ENCODE results near the gene TUBA1B.
"Not testable (repeated sequence)": the region's sequence is repeated elsewhere in the genome, so short reads cannot be mapped to it uniquely, and the experiment has no call there.

The TUBA1B gene

DNA sequence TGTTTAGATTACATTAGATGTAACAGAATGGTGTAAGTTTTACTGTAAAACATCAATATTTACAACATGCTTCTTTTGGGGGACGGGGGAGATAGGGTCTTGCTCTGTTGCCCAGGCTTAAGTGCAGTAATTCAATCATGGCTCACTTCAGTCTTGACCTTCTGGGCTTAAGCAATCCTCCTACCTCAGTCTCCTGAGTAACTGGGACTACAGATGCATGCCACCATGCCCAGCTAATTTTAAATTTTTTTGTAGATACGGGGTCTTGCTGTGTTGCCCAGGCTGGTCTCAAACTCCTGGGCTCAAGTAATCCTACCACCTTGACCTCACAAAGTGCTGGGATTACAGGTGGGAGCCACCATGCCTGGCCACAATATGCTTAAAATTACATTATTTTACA, 33.9 kb upstream of the TUBA1B start:
- H3K27ac ChIP-seq (ENCODE audit: low read depth, low read length), result no peak overlapping the region
- no peak overlapping the region for H3K4me2 ChIP-seq (ENCODE audit: low read length)
- H4K20me1 ChIP-seq (ENCODE audit: control insufficient read depth, insufficient read depth, low read depth, low read length), result no peaks in the 10 kb centered on the region
- H3K4me3 ChIP-seq (ENCODE audit: low read length), result no peak overlapping the region
- H3K27me3 ChIP-seq (ENCODE audit: control insufficient read depth, low read length), result no peaks in the 10 kb centered on the region; the same call in 1 of the 2 replicates
- H3K79me2 ChIP-seq (ENCODE audit: control insufficient read depth, low read length), result no peaks in the 10 kb centered on the region
- no peaks in the 10 kb centered on the region for H3K36me3 ChIP-seq (ENCODE audit: control insufficient read depth, low read length)
- H3F3A ChIP-seq (ENCODE audit: control insufficient read depth, insufficient read depth), result no peaks in the 10 kb centered on the region; the same call in 1 of the 2 replicates
- TF ChIP-seq EZH2phosphoT487 (IDR thresholded peaks at IDR 0.05; ENCODE audit: borderline replicate concordance, low read length), result no peak
- TF ChIP-seq, protein P1, sequence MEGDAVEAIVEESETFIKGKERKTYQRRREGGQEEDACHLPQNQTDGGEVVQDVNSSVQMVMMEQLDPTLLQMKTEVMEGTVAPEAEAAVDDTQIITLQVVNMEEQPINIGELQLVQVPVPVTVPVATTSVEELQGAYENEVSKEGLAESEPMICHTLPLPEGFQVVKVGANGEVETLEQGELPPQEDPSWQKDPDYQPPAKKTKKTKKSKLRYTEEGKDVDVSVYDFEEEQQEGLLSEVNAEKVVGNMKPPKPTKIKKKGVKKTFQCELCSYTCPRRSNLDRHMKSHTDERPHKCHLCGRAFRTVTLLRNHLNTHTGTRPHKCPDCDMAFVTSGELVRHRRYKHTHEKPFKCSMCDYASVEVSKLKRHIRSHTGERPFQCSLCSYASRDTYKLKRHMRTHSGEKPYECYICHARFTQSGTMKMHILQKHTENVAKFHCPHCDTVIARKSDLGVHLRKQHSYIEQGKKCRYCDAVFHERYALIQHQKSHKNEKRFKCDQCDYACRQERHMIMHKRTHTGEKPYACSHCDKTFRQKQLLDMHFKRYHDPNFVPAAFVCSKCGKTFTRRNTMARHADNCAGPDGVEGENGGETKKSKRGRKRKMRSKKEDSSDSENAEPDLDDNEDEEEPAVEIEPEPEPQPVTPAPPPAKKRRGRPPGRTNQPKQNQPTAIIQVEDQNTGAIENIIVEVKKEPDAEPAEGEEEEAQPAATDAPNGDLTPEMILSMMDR (IDR thresholded peaks at IDR 0.05; ENCODE audit: low read depth, low read length, poor library complexity, severe bottlenecking), result no peak
- H3K9me2 ChIP-seq (replicated peaks; ENCODE audit: control insufficient read depth, low read length), result no peaks in the 10 kb centered on the region
- no peaks in the 10 kb centered on the region for H3K9me3 ChIP-seq (ENCODE audit: control insufficient read depth, insufficient read depth, low read length)
- H3K4me1 ChIP-seq (ENCODE audit: control insufficient read depth, low read length), result peaks cover 16% of the 10 kb centered on the region

GRCh38 chr12:49161901-49162300, 30.7 kb upstream of the TUBA1B start:
- not testable (repeated sequence) for H3K4me3 ChIP-seq (ENCODE audit: low read length); H3K79me2 ChIP-seq (ENCODE audit: control insufficient read depth, low read length); H3K36me3 ChIP-seq (ENCODE audit: control insufficient read depth, low read length); H3K9me3 ChIP-seq (ENCODE audit: control insufficient read depth, insufficient read depth, low read length); H3K4me2 ChIP-seq (ENCODE audit: low read length); H4K20me1 ChIP-seq (ENCODE audit: control insufficient read depth, insufficient read depth, low read depth, low read length); H3F3A ChIP-seq (ENCODE audit: control insufficient read depth, insufficient read depth); H3K9me2 ChIP-seq (replicated peaks; ENCODE audit: control insufficient read depth, low read length); H3K27ac ChIP-seq (ENCODE audit: low read depth, low read length); H3K27me3 ChIP-seq (ENCODE audit: control insufficient read depth, low read length)
- H3K4me1 ChIP-seq (ENCODE audit: control insufficient read depth, low read length), result peaks cover 18% of the 10 kb centered on the region

GRCh38 chr12:49161092-49161795, 30.0 kb upstream of the TUBA1B start:
- no peak overlapping the region; the same call in 1 of the 2 replicates for H3K4me3 ChIP-seq (ENCODE audit: low read length)
- peaks cover 18% of the 10 kb centered on the region for H3K4me1 ChIP-seq (ENCODE audit: control insufficient read depth, low read length)
- H3K9me2 ChIP-seq (replicated peaks; ENCODE audit: control insufficient read depth, low read length), result no peaks in the 10 kb centered on the region
- H3K27ac ChIP-seq (ENCODE audit: low read depth, low read length), result no peak overlapping the region
- no peak for TF ChIP-seq EZH2phosphoT487 (IDR thresholded peaks at IDR 0.05; ENCODE audit: borderline replicate concordance, low read length)
- TF ChIP-seq, protein P1 (IDR thresholded peaks at IDR 0.05; ENCODE audit: low read depth, low read length, poor library complexity, severe bottlenecking), result no peak
- no peaks in the 10 kb centered on the region for H3K79me2 ChIP-seq (ENCODE audit: control insufficient read depth, low read length)
- peak overlapping the region; percentile 16 for H3K4me2 ChIP-seq (ENCODE audit: low read length)
- H4K20me1 ChIP-seq (ENCODE audit: control insufficient read depth, insufficient read depth, low read depth, low read length), result no peaks in the 10 kb centered on the region
- no peaks in the 10 kb centered on the region for H3K36me3 ChIP-seq (ENCODE audit: control insufficient read depth, low read length)
- no peaks in the 10 kb centered on the region for H3K9me3 ChIP-seq (ENCODE audit: control insufficient read depth, insufficient read depth, low read length)
- no peaks in the 10 kb centered on the region; the same call in 1 of the 2 replicates for H3F3A ChIP-seq (ENCODE audit: control insufficient read depth, insufficient read depth)
- H3K27me3 ChIP-seq (ENCODE audit: control insufficient read depth, low read length), result no peaks in the 10 kb centered on the region

DNA sequence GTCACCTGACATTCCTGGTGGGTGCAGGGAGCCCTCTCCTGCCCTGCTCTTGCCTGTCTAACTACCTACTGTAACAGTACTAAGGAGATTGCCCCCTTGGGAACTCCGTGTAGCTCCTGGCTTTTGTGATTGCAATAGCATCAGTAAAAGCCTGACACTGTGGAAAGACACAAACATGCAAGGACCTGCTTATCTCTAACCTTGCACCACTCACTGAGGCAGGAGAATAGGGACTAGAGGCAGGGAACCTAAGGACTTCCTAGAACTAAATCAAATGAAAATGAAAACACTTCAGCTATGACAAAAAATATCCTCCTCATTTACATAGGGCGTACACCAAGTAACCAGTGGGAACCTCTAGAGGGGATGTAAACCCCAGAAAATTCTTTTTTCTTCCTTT, 29.2 kb upstream of the TUBA1B start:
- no peaks in the 10 kb centered on the region for H3K9me3 ChIP-seq (ENCODE audit: control insufficient read depth, insufficient read depth, low read length)
- H4K20me1 ChIP-seq (ENCODE audit: control insufficient read depth, insufficient read depth, low read depth, low read length), result no peaks in the 10 kb centered on the region
- no peaks in the 10 kb centered on the region; the same call in 1 of the 2 replicates for H3F3A ChIP-seq (ENCODE audit: control insufficient read depth, insufficient read depth)

More for the DNA sequence above, 29.2 kb upstream of the TUBA1B start:
- H3K27me3 ChIP-seq (ENCODE audit: control insufficient read depth, low read length), result no peaks in the 10 kb centered on the region
- H3K4me2 ChIP-seq (ENCODE audit: low read length), result peak overlapping the region; percentile 16
- no peaks in the 10 kb centered on the region for H3K9me2 ChIP-seq (replicated peaks; ENCODE audit: control insufficient read depth, low read length)
- H3K36me3 ChIP-seq (ENCODE audit: control insufficient read depth, low read length), result no peaks in the 10 kb centered on the region
- no peak overlapping the region for H3K27ac ChIP-seq (ENCODE audit: low read depth, low read length)
- H3K4me3 ChIP-seq (ENCODE audit: low read length), result no peak overlapping the region
- no peaks in the 10 kb centered on the region for H3K79me2 ChIP-seq (ENCODE audit: control insufficient read depth, low read length)
- H3K4me1 ChIP-seq (ENCODE audit: control insufficient read depth, low read length), result peaks cover 18% of the 10 kb centered on the region
- TF ChIP-seq EZH2phosphoT487 (IDR thresholded peaks at IDR 0.05; ENCODE audit: borderline replicate concordance, low read length), result no peak
- TF ChIP-seq, protein P1 (IDR thresholded peaks at IDR 0.05; ENCODE audit: low read depth, low read length, poor library complexity, severe bottlenecking), result no peak

All from DOHH2 (cell line).